ENCODE measurements around the gene ZBTB14.
A peak's percentile ranks its signal among the peaks of the same experiment; 100 is the strongest.

Gene ZBTB14

GRCh38 chr18:5294457-5295230 is 882 bp downstream of the ZBTB14 start:
- DNase-seq (ENCODE audit: low spot score): peak; percentile 38
- CTCF ChIA-PET: interaction anchor here (0.8 kb wide), 1 partner anchor 57 kb away, joined by 4 read pairs; no protein-coding TSS in a partner anchor

DNA sequence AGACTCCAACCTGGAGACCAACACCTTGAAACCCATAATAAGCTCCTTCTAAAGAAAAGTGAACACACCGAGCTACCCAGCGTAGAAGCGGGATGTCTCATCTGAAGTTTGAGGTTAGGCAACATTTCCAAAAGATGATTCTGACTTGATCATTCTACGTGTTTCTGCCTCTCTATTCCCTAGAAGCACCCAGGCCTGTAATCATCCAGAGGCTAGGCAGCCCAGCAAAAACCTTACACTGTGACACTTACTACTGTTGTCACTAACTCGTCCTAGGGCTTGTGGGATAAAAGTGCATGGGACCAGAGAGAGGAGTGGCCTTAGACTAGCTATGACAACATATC is 1.4 kb downstream of the ZBTB14 start:
- peak overlapping the region; percentile 99 for H3K27ac ChIP-seq
- CTCF ChIA-PET: no interaction called here

More at GRCh38 chr18:5294457-5295230, 882 bp downstream of the ZBTB14 start:
- POLR2A ChIA-PET (ENCODE audit: low non-redundant PET): interaction anchor here (0.5 to 3.3 kb wide), 4 partner anchors 17 to 1847 kb away, joined by 3 to 18 read pairs (median 4); no protein-coding TSS in a partner anchor
- no peak for TF ChIP-seq CTCF (conservative IDR thresholded peaks at IDR 0.05; ENCODE audit: low read depth)
- H3K27ac ChIP-seq: peak overlapping the region; percentile 99

GRCh38 chr18:5288517-5288935 is 7.0 kb downstream of the ZBTB14 start:
- ChIA-PET CTCF (no interaction called here), POLR2A (ENCODE audit: low non-redundant PET) (no interaction called here)
- H3K27ac ChIP-seq: no peak overlapping the region
- TF ChIP-seq CTCF (conservative IDR thresholded peaks at IDR 0.05; ENCODE audit: low read depth): no peak
- DNase-seq (ENCODE audit: low spot score): no peak

More for the DNA sequence above, 1.4 kb downstream of the ZBTB14 start:
- TF ChIP-seq CTCF (conservative IDR thresholded peaks at IDR 0.05; ENCODE audit: low read depth): no peak
- POLR2A ChIA-PET (ENCODE audit: low non-redundant PET): interaction anchor here (3.3 kb wide), 1 partner anchor 56 kb away, joined by 18 read pairs; no protein-coding TSS in a partner anchor
- DNase-seq (ENCODE audit: low spot score): no peak

DNA sequence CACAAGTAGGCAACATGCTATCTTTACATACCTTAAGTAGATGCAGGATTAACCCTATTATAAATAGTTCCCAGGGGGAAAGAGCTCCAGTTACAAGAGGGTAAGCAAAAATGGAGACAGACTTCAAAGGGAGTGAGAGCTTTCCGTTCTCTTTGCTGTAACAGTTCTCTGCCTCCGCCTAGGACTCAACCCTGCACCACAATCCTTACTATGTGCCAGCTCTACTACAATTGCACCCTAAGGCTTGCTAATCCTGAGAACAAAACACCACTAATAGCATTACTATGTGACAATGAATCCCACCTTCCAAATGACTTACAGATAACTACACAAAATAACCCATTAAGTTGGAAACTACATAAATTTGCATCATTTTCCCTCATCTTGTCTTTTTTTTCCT is 7.7 kb downstream of the ZBTB14 start:
- CTCF ChIA-PET: no interaction called here
- no peak overlapping the region for H3K27ac ChIP-seq
- no peak for TF ChIP-seq CTCF (conservative IDR thresholded peaks at IDR 0.05; ENCODE audit: low read depth)
- no peak for DNase-seq (ENCODE audit: low spot score)
- POLR2A ChIA-PET (ENCODE audit: low non-redundant PET): no interaction called here

DNA sequence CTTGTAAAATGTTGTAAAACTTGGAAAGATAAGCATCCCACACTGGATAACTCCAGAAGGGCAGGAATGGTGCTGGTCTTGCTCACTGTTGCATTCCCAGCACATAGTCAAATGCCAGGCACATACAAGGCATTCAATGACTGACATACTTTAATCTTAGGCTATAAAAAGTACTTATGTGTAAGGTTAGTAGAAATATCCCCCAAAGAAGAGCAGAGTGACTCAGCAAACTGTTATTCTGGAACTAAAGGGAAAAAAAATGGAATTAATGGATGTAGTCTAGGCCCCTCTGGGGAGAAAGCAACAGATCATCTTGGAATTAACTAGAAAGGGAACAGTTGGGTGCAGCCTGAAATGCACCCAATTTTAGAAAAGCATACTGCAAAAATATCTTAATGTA is 9.0 kb downstream of the ZBTB14 start:
- no peak overlapping the region for H3K27ac ChIP-seq
- DNase-seq (ENCODE audit: low spot score): no peak
- POLR2A ChIA-PET (ENCODE audit: low non-redundant PET): no interaction called here
- TF ChIP-seq CTCF (conservative IDR thresholded peaks at IDR 0.05; ENCODE audit: low read depth): no peak
- CTCF ChIA-PET: no interaction called here

DNA sequence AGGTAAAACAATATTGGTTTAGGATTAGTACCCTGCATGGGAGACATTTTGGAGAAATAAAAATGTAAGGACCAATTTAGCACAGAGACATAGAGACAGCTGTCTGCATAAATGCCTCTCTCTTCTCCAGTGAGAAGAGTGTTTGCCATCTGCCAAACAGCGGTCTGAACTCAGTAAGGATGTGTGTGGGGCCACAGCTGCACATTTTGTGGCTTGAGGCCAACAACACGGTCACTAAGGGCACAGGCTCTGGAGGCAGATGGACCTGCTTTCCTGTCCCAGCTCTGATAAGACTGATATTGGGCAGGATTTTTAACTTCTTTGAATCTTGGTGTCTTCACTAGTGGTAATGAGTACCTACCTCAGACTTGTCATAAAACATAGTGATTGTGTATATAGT is 10.2 kb downstream of the ZBTB14 start:
- TF ChIP-seq CTCF (conservative IDR thresholded peaks at IDR 0.05; ENCODE audit: low read depth): no peak
- CTCF ChIA-PET: no interaction called here
- H3K27ac ChIP-seq: no peak overlapping the region
- DNase-seq (ENCODE audit: low spot score): no peak
- POLR2A ChIA-PET (ENCODE audit: low non-redundant PET): no interaction called here

All from RWPE1 (cell line).